ENCODE results near the gene PARP16. TPM values are rescaled to one million over a fixed set of nuclear protein-coding genes. Genes with fewer than 3 reads are reported as not detected.
A peak's percentile ranks its signal among the peaks of the same experiment; 100 is the strongest.

Gene PARP16
- total RNA-seq (2011; cell fraction: chromatin; rRNA removed; ENCODE audit: low replicate concordance): 3.3 and 4.7 TPM in 2 replicates
- 3.4 and 3.7 TPM in 2 replicates for total RNA-seq (2011; cell fraction: nucleolus; rRNA removed)
- total RNA-seq (2011; cell fraction: nucleoplasm; rRNA removed): 5.7 and 9.5 TPM in 2 replicates
- total RNA-seq (2014; rRNA removed) (5.1 and 6.7 TPM in 2 replicates), total RNA-seq (2014; rRNA removed; fragmentation: Illumina TruSeq; extraction: Trizol) (6.4 and 7.0 TPM in 2 replicates), total RNA-seq (2015; rRNA removed; fragmentation: Illumina TruSeq; extraction: Trizol) (5.8 and 6.3 TPM in 2 replicates), total RNA-seq (2021) (7.6 TPM in 2 replicates), polyA plus RNA-seq (2011; rRNA removed) (7.5 and 10.3 TPM in 2 replicates), polyA plus RNA-seq (2014; fragmentation: Illumina TruSeq; extraction: Trizol) (8.2 and 9.9 TPM in 2 replicates), polyA plus RNA-seq (2014; fragmentation: Nextera tagmentation; extraction: Ambion mirVana) (1 to 10 TPM; 3.0 to 5.6 TPM), polyA plus RNA-seq (2014; rRNA removed) (5.8 and 7.8 TPM in 2 replicates), polyA minus RNA-seq (2011; rRNA and poly(A)+ RNA removed) (5.6 and 6.8 TPM in 2 replicates), Bru-seq, nascent RNA (percentile 49 among the genes with signal in this experiment), BruChase-seq, experiment 1, labeled RNA remaining after a 2-hour chase (percentile 54 among the genes with signal in this experiment), BruChase-seq, experiment 2, labeled RNA remaining after a 6-hour chase (percentile 56 among the genes with signal in this experiment)
- polyA plus RNA-seq (2011; cell fraction: cytosol; rRNA removed): 8.2 and 9.6 TPM in 2 replicates
- 6.6 and 10.2 TPM in 2 replicates for polyA plus RNA-seq (2011; cell fraction: nucleus; rRNA removed)
- 6.6 and 14.9 TPM in 2 replicates for polyA plus RNA-seq (2012)
- polyA minus RNA-seq (2011; cell fraction: cytosol; rRNA and poly(A)+ RNA removed): 3.6 and 4.6 TPM in 2 replicates
- polyA minus RNA-seq (2011; cell fraction: nucleus; rRNA and poly(A)+ RNA removed): 1.3 and 3.4 TPM in 2 replicates
- long read RNA-seq, experiment 1, transcript PARP16-206 (6 exons, 2,343 nt): major isoform, 54 of 80 reads
- long read RNA-seq, experiment 1, partial matches to known transcripts: 4 of 80 reads
- long read RNA-seq, experiment 1, other reads (novel, unspliced or antisense): 15 of 80 reads
- long read RNA-seq, experiment 2, partial matches to known transcripts: 1 of 16 reads
- long read RNA-seq, experiment 2, other reads (novel, unspliced or antisense): 9 of 16 reads
- long read RNA-seq, experiment 3, transcript PARP16-206 (6 exons, 2,343 nt): major isoform, 6 of 14 reads
- long read RNA-seq, experiment 3, partial matches to known transcripts: 4 of 14 reads
- long read RNA-seq, experiment 3, other reads (novel, unspliced or antisense): 4 of 14 reads

- FAIRE-seq (peak; percentile 58), ATAC-seq (peak; percentile 98), DNase-seq (ENCODE audit: extremely low read depth in 1 of 4, low spot score in 3 of 4) (peak; percentile 85 to 94 (median 92))
- TSS peak; percentile 70 for BruUV-seq (replicated peaks)
- H3K36me3 ChIP-seq (ENCODE audit: control insufficient read depth, insufficient read depth, low read length): no peaks in the 10 kb centered on the region
- no peaks in the 10 kb centered on the region for H4K20me1 ChIP-seq (replicated peaks; ENCODE audit: control insufficient read depth, insufficient read depth, low read length)
- H3K79me2 ChIP-seq (ENCODE audit: control insufficient read depth, insufficient read depth, low read length): peaks cover 4% of the 10 kb centered on the region; the same call in 1 of the 3 replicates
- no peaks in the 10 kb centered on the region for H3K27me3 ChIP-seq (ENCODE audit: control insufficient read depth in 2 of 2, insufficient read depth in 2 of 2, low read length in 2 of 2)
- CTCF ChIA-PET (ENCODE audit: low intra/inter-chr PET ratio): no interaction called here
- in situ Hi-C loops (cut with MboI): no loop called here
- H3K4me3 ChIP-seq: peak within 1 kb of the TSS; percentile 53
- peak within 1 kb of the TSS; percentile 95 for H2AFZ ChIP-seq (ENCODE audit: low read depth, low read length)
- peak within 1 kb of the TSS; percentile 85 for H3K4me2 ChIP-seq (ENCODE audit: insufficient read depth, low read length)
- H3K9me1 ChIP-seq (ENCODE audit: control insufficient read depth, insufficient read depth, low read length): no peaks in the 10 kb centered on the region
- peak within 1 kb of the TSS; percentile 68 for H3K27ac ChIP-seq (ENCODE audit: extremely low read depth, low read depth, low read length)
- intact Hi-C loops (cut with micrococcal nuclease): no loop called here
- H3K9ac ChIP-seq (ENCODE audit: insufficient read depth in 1 of 2, low read depth in 2 of 2, low read length in 2 of 2): peak within 1 kb of the TSS; percentile 55 to 97
- 6% methylated on average over 28 of the region's 62 CpGs for WGBS (ENCODE audit: insufficient coverage, low coverage, missing lambda C conversion rate)
- POLR2A ChIA-PET: interaction anchor here (0.7 to 8.4 kb wide), 15 partner anchors 9 to 104 kb away, joined by 3 to 91 read pairs (median 4); partner anchors contain the start of genes CLPX, RNU5A-1 and RNU5B-1
- H3K4me1 ChIP-seq (replicated peaks in 1 of 2; ENCODE audit: control insufficient read depth in 2 of 2, insufficient read depth in 2 of 2, low read length in 2 of 2): peaks cover 10 to 17% of the 10 kb centered on the region in 2 experiments; a peak in 4 of 5 replicates
- no peaks in the 10 kb centered on the region for H3K9me3 ChIP-seq (replicated peaks; ENCODE audit: control insufficient read depth, insufficient read depth, low read depth, low read length)
- TF ChIP-seq SP2 (IDR thresholded peaks at IDR 0.05; ENCODE audit: extremely low read depth, low read depth, low read length, poor library complexity, severe bottlenecking) (no peak), ZKSCAN3 (CRISPR knock-in tag; IDR thresholded peaks at IDR 0.05) (no peak), ZNF174 (CRISPR knock-in tag; IDR thresholded peaks at IDR 0.05) (no peak), RUNX1 (IDR thresholded peaks at IDR 0.05; ENCODE audit: low read depth) (0 out of 2 replicates have a peak, but pooled peaks have one; percentile 30), TEAD4 (IDR thresholded peaks at IDR 0.05; ENCODE audit: low read length) (no peak), TEAD4 (CRISPR knock-in tag; IDR thresholded peaks at IDR 0.05; ENCODE audit: borderline replicate concordance) (no peak), RBM34 (IDR thresholded peaks at IDR 0.05; ENCODE audit: borderline replicate concordance, insufficient read depth, low read length) (0 out of 2 replicates have a peak, but pooled peaks have one; percentile 50), DNMT1 (IDR thresholded peaks at IDR 0.05) (no peak), YY1 (IDR thresholded peaks at IDR 0.05; ENCODE audit: borderline replicate concordance in 1 of 3, control insufficient read depth in 1 of 3, extremely low read depth in 1 of 3, insufficient read depth in 3 of 3, insufficient read length in 1 of 3, insufficient replicate concordance in 2 of 3, low read depth in 1 of 3, low read length in 2 of 3) (peak in 2 of 3 experiments; percentile 46 to 49)
- TF ChIP-seq, protein P1, sequence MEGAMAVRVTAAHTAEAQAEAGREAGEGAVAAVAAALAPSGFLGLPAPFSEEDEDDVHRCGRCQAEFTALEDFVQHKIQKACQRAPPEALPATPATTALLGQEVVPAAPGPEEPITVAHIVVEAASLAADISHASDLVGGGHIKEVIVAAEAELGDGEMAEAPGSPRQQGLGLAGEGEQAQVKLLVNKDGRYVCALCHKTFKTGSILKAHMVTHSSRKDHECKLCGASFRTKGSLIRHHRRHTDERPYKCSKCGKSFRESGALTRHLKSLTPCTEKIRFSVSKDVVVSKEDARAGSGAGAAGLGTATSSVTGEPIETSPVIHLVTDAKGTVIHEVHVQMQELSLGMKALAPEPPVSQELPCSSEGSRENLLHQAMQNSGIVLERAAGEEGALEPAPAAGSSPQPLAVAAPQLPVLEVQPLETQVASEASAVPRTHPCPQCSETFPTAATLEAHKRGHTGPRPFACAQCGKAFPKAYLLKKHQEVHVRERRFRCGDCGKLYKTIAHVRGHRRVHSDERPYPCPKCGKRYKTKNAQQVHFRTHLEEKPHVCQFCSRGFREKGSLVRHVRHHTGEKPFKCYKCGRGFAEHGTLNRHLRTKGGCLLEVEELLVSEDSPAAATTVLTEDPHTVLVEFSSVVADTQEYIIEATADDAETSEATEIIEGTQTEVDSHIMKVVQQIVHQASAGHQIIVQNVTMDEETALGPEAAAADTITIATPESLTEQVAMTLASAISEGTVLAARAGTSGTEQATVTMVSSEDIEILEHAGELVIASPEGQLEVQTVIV (CRISPR knock-in tag; IDR thresholded peaks at IDR 0.05; ENCODE audit: borderline replicate concordance): no peak
- TF ChIP-seq, protein P2, sequence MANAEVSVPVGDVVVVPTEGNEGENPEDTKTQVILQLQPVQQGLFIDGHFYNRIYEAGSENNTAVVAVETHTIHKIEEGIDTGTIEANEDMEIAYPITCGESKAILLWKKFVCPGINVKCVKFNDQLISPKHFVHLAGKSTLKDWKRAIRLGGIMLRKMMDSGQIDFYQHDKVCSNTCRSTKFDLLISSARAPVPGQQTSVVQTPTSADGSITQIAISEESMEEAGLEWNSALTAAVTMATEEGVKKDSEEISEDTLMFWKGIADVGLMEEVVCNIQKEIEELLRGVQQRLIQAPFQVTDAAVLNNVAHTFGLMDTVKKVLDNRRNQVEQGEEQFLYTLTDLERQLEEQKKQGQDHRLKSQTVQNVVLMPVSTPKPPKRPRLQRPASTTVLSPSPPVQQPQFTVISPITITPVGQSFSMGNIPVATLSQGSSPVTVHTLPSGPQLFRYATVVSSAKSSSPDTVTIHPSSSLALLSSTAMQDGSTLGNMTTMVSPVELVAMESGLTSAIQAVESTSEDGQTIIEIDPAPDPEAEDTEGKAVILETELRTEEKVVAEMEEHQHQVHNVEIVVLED (CRISPR knock-in tag; IDR thresholded peaks at IDR 0.05): peak; percentile 39
Observed at GRCh38 chr15:65286704-65287519, at the start of gene PARP16. PARP16 (minus strand) TSS chr15:65286883; CDS start chr15:65286426, 457 bp downstream.

All from K562 (cell line).